Measurements from ENCODE around the gene MIXL1. TPM values are rescaled to one million over a fixed set of nuclear protein-coding genes. Genes with fewer than 3 reads are reported as not detected.
"Not testable (repeated sequence)": the region's sequence is repeated elsewhere in the genome, so short reads cannot be mapped to it uniquely, and the experiment has no call there.

Gene MIXL1
- total RNA-seq, 2 experiments from 2014 or later = 0.16 TPM; not detected in 1

DNA sequence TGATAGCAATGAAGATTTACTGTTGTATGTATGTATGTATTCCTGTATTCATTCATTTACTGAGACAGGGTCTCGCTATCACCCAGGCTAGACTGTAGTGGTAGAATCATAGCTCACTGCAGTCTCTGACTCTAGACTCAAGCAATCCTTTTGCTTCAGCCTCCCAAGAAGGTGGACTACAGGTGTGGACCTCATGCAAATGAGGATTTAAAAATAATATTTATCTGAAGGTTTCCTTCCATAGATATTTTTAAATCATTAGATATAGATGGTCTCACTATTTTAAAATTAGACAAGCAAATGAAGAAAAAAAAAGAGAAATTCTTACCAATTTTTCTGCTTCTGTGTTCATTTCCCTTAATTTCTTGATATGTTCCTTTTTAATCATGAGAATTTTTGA is 27.0 kb downstream of the MIXL1 start:
- Mint-ChIP-seq H3K27ac (no peak overlapping the region), H3K27me3 (no peaks in the 10 kb centered on the region), H3K4me1 (ENCODE audit: low read depth) (no peaks in the 10 kb centered on the region), H3K36me3 (ENCODE audit: low read depth) (peaks cover 19% of the 10 kb centered on the region), H3K9me3 (no peaks in the 10 kb centered on the region), H3K4me3 (no peak overlapping the region)
- POLR2A ChIA-PET = no interaction called here
- intact Hi-C loops (cut with micrococcal nuclease) = no loop called here
- DNase-seq (no peak), ATAC-seq (no peak)
- TF ChIP-seq, protein P1, sequence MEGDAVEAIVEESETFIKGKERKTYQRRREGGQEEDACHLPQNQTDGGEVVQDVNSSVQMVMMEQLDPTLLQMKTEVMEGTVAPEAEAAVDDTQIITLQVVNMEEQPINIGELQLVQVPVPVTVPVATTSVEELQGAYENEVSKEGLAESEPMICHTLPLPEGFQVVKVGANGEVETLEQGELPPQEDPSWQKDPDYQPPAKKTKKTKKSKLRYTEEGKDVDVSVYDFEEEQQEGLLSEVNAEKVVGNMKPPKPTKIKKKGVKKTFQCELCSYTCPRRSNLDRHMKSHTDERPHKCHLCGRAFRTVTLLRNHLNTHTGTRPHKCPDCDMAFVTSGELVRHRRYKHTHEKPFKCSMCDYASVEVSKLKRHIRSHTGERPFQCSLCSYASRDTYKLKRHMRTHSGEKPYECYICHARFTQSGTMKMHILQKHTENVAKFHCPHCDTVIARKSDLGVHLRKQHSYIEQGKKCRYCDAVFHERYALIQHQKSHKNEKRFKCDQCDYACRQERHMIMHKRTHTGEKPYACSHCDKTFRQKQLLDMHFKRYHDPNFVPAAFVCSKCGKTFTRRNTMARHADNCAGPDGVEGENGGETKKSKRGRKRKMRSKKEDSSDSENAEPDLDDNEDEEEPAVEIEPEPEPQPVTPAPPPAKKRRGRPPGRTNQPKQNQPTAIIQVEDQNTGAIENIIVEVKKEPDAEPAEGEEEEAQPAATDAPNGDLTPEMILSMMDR (IDR thresholded peaks at IDR 0.05) = no peak
- CTCF ChIA-PET = no interaction called here

DNA sequence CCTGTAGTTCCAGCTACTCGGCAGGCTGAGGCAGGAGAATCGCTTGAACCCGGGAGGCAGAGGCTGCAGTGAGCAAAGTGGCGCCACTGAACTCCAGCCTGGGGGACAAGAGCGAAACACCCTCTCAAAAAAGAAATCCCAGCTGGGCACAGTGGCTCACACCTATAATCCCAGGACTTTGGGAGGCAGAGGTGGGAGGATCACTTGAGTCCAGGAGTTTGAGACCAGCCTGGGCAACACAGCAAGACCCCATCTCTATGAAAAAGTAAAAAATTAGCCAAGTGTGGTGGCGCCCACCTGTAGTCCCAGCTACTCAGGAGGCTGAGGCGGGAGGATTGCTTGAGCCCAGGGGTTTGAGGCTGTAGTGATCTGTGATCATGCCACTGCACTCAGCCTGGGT is 29.4 kb downstream of the MIXL1 start:
- H3K9me3 Mint-ChIP-seq; ATAC-seq; intact Hi-C loops (cut with micrococcal nuclease); CTCF ChIA-PET; H3K27ac Mint-ChIP-seq; DNase-seq; H3K4me3 Mint-ChIP-seq; H3K27me3 Mint-ChIP-seq; POLR2A ChIA-PET; H3K4me1 Mint-ChIP-seq (ENCODE audit: low read depth): not testable (repeated sequence)
- peaks cover 11% of the 10 kb centered on the region for H3K36me3 Mint-ChIP-seq (ENCODE audit: low read depth)

DNA sequence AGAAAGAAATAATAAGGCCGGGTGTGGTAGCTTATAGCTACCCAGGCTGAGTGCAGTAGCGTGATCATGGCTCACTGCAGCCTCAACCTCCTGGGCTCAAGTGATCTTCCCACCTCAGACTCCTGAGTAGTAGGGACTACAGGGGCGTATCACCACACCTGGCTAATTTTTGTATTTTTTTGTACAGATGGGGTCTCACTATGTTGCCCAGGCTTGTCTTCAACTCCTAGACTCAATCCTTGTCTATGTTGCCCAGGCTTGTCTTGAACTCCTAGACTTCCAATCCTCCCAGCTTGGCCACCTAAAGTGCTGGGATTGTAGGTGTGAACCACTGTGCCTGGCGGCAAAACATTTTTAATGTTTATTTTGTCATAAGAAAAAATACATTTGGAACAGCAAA is 30.5 kb downstream of the MIXL1 start:
- intact Hi-C loops (cut with micrococcal nuclease) = no loop called here
- no peak for DNase-seq
- H3K27me3 Mint-ChIP-seq = no peaks in the 10 kb centered on the region
- ChIA-PET CTCF (interaction anchor here (2.0 kb wide), 1 partner anchor 79 kb away, joined by 7 read pairs; no protein-coding TSS in a partner anchor), POLR2A (no interaction called here)
- H3K9me3 Mint-ChIP-seq = no peaks in the 10 kb centered on the region
- no peak for ATAC-seq
- no peak overlapping the region for H3K4me3 Mint-ChIP-seq
- H3K27ac Mint-ChIP-seq = no peak overlapping the region
- peaks cover 8% of the 10 kb centered on the region for H3K36me3 Mint-ChIP-seq (ENCODE audit: low read depth)
- no peaks in the 10 kb centered on the region for H3K4me1 Mint-ChIP-seq (ENCODE audit: low read depth)
- TF ChIP-seq, protein P1 (IDR thresholded peaks at IDR 0.05) = no peak

DNA sequence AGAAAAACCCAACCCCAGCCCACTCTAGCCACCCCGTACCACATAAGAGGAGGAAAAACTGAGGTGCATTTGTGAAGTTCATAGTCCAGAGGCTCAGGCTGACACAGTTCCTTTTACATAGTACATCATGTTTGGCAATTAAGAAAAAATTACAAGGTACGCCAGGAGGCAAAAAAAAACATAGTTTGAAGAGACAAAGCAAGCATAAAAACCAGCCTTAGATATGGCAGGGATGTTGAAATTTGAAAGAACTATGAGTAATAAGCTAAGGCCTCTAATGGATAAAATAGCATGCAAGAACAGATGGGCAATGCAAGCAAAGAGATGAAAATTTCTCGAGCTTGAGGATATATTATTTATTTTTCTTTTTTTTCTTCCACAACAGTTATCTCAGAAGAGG is 31.9 kb downstream of the MIXL1 start:
- DNase-seq (no peak), ATAC-seq (no peak)
- no peaks in the 10 kb centered on the region for H3K4me1 Mint-ChIP-seq (ENCODE audit: low read depth)
- no peaks in the 10 kb centered on the region for H3K27me3 Mint-ChIP-seq
- H3K4me3 Mint-ChIP-seq = no peak overlapping the region
- TF ChIP-seq, protein P1 (IDR thresholded peaks at IDR 0.05) = no peak
- intact Hi-C loops (cut with micrococcal nuclease) = no loop called here
- H3K27ac Mint-ChIP-seq = no peak overlapping the region
- peaks cover 17% of the 10 kb centered on the region for H3K36me3 Mint-ChIP-seq (ENCODE audit: low read depth)
- peaks cover 3% of the 10 kb centered on the region for H3K9me3 Mint-ChIP-seq
- POLR2A ChIA-PET = no interaction called here
- CTCF ChIA-PET = interaction anchor here (0.7 to 2.0 kb wide), 2 partner anchors 78 to 1601 kb away, joined by 4 to 7 read pairs; no protein-coding TSS in a partner anchor

DNA sequence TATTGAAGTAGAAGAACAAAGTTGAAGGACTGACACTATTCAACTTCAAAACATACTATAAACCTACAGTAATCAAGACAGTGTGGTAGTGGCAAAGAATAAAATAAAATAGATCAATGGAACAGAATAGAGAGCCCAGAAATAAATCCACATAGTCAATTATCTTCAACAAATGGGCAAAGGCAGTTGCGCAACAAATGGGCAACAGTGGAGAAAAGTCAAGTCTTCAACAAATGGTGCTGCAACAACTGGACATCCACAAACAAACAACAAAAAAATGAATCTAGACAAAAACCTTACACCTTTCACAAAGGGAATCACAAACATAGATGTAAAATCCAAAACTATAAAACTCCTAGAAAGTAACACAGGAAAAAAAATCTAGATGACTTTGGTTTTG is 38.4 kb downstream of the MIXL1 start:
- no peak overlapping the region for H3K27ac Mint-ChIP-seq
- peaks cover 4% of the 10 kb centered on the region for H3K9me3 Mint-ChIP-seq
- H3K36me3 Mint-ChIP-seq (ENCODE audit: low read depth) = peaks cover 37% of the 10 kb centered on the region

More for the DNA sequence above, 38.4 kb downstream of the MIXL1 start:
- no peak for DNase-seq
- ChIA-PET CTCF (no interaction called here), POLR2A (no interaction called here)
- TF ChIP-seq, protein P1 (IDR thresholded peaks at IDR 0.05) = no peak
- Mint-ChIP-seq H3K4me3 (no peak overlapping the region), H3K4me1 (ENCODE audit: low read depth) (no peaks in the 10 kb centered on the region), H3K27me3 (no peaks in the 10 kb centered on the region)
- no peak for ATAC-seq
- intact Hi-C loops (cut with micrococcal nuclease) = no loop called here

Measured in activated CD8-positive, alpha-beta T cell treated with anti-CD3 and anti-CD28 coated beads for 36 hours (primary cell).